NK-92 (cell line): ENCODE measurements around the gene STYX.
A peak's percentile ranks its signal among the peaks of the same experiment; 100 is the strongest.

Source experiments
- DNase-seq: peaks from one replicate; lab custom pipeline; 2025; ENCODE audit not compliant: unreplicated experiment; lab: John Stamatoyannopoulos, UW

STYX gene

DNA sequence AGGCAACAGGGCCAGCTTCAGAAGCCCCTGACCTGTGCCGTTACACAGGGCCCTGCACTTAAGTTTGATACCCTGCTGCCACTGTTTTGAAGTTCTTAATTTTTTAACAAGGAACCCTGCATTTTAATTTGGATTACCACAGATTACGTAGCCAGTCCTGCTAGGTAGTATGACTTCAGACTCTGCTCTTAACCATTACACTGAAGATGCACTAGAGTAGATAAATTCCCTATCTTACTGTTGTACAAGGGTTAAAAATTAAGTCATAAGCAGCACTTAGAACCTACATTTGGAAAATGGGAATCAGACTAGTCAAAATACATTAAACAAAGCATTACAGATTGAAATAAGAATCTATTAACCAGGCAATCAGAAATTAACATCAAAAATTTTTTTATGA is 59.2 kb downstream of the STYX start:
- no peak for DNase-seq

DNA sequence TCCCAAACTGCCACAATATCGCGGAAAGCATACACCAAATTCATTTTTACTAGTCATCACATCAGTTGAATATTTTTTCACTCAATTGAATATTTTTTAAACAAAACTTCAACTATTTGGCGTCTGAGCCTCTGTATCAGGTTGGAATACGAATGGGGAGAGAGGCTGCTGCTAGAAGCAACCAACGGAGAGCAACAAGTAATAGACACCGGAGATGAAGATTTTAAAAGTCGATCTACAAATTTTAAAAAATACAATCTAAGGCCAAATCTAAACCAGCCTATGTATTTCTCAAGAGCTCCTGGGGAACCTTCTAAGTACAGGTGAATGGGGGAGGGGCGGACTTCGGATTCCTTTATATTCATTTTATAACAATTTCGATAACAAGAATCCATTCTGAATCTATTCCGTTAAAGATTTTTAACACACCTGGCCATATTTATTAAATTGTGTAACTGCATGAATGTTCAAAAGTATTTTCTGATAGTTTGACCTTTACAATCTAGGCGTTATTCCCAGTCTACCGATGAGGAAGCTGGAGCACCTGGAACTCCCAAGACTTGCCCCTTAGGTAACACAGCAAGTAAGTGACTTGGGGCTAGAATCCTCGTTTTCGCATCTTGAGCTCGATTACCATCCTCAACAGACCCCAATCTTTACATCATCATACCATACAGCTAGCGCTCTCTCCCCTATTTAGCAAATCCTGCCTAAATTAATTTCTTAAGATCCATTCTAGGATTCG is 60.2 kb downstream of the STYX start:
- no peak for DNase-seq

DNA sequence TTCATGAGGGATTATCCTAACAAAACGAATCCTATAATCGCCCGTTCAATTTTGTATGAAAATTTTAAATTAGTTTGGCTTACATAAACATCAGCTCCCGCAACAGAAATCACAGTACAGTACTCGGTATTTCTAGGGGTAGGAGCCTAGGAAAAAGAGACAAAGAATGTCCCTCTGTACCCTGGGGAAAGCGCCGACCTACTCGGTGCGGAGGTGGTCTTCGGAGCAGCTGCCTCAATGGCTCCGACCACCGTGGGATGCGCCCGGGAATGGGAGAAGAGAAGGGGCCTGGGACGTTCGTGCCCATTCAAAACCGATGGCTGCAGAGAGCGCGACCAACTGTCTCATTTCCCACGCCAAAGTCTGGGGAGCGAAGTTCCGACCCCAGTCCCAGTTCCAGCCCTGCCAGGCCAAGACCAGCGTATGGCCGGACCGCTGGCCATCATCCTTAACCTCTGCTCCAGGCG is 60.8 kb downstream of the STYX start:
- DNase-seq: no peak

DNA sequence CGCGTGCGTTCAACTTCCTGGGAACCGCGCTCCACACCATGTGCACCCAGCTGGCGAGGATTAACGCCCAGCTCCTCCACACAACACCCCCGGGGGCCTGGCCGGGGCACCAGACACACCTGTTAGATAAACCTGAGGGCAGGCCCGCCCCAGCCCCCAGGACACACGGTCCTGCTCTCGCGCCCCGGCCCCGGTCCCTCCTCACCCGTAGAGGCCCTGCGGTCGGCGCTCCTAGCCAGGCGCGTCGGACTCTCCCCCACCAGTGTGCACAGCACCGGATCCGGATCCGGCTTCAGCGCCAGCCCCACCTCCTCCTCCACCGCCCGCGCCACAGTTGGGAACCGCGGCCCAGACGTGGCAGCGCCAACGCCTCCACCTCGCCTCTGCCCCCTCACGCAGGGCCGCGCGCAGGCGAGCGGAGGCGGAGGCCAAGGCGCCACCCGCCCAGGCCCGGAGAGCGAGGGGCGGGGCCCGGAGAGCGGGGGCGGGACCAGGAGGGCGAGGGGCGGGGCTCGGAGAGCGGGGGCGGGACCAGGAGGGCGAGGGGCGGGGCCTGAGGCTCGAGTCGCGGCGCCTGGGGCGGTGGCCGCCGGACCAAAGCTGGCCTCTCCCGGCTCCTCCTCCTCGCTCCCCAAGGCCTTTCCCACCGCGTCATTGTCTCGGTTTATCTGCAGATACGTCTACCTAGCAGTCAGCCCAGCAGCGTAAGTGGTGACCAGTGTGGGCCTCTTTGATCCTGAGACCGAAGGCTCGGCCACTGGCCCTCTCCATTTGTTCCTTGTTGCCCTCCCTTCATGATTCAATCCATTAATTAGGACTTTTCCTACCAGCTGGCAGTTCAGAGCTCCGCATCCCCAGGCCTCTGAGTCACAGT is 61.5 kb downstream of the STYX start, which contains the start of gene GNPNAT1:
Gene GNPNAT1 (minus strand): TSS at position 385 of the 874 bp plus-strand sequence. CDS start 6,957 bp downstream, outside the sequence.
- peak; percentile 51 for DNase-seq

DNA sequence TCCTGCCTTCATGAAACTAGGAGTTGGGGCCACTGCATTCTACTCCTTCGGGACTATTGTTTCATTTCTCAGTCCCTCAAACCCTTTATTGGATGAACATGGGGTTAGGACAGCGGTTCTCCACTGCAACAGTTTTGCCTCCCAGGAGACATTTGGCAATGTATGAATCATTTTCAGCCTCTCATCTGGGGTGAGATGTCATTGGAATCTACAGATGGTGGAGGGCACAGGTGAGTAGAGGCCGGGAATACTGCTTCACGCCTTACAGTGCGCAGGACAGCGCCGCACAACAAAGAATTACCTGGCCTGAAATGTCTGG is 62.1 kb downstream of the STYX start:
- DNase-seq: no peak

DNA sequence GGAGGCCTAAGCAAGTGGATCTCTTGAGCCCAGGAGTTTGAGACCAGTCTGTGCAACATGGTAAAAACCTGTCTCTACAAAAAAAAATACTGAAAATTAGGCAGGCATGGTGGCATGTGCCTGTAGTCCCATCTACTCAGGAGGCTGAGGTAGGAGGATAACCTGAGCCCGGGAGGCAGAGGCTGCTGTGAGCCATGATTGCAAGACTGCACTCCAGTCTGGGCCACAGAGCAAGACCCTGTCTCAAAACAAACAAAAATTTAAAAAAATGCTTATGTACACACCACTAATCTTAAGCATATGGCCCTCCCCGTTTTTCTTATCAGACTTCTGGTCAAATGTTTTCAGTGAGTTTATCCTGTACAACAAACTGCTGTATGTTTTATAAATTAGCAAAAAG is 63.1 kb downstream of the STYX start:
- DNase-seq: no peak

DNA sequence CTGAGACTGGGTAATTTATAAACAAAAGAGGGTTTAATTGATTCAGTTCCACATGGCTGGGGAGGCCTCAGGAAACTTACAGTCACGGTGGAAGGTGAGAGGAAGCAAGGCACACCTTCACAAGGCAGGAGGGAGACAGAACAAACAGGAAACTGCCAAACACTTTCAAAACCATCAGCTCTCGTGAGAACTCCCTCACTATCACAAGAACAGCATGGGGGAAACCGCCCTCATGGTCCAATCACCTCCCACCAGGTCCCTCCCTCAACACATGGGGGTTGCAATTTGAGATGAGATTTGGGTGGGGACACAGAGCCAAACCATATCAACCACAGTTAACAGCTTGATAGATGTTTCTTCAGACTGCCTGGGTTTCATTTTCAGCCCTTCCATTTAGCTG is 67.7 kb downstream of the STYX start:
- no peak for DNase-seq

DNA sequence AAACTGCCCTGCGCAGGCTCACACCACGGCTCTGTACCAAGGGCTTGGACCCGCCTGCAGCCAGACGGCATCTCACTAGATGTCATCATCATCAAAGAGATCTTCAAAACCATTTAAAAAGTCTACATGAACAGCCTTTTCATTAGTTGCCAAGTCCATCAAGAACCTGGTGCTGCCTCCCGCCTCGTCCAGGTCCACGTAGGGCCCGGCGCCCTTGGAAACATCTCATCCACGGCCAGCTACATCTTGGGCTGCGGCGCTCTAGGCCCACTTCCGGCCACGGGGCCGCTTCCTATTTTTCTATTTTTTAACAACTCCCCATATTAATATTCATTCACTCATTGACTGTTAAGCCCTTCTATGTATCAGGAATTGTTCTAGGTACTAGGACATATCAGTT is 68.9 kb downstream of the STYX start:
- DNase-seq: no peak

DNA sequence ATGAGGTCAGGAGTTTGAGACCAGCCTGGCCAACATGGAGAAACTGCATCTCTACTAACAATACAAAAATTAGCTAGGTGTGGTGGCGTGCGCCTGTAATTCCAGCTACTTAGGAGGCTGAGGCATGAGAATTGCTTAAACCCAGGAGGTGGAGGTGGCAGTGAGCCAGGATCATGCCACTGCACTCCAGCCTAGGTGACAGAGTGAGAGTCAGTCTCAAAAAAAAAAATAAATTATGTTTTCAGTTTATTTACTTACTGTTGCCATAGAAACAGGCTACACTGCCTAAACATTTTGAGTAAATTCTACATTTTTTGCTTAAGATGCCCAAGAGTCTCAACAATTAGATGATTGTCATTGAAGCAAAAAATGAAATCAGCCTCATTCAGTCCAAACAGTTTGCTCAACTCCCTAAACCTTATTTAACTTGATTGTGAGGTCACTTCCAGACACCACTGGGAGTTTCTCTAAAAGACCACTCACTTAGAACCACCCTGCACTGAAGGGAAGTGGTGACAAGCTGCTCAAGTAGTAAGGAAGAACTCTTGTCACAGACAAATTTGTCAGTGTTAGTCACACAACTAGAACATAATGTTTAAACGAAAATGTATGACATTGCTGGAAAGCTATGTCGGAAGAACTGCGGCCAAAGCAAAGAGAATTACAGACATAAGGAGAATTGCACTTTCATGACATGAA is 71.2 kb downstream of the STYX start:
- DNase-seq: no peak

DNA sequence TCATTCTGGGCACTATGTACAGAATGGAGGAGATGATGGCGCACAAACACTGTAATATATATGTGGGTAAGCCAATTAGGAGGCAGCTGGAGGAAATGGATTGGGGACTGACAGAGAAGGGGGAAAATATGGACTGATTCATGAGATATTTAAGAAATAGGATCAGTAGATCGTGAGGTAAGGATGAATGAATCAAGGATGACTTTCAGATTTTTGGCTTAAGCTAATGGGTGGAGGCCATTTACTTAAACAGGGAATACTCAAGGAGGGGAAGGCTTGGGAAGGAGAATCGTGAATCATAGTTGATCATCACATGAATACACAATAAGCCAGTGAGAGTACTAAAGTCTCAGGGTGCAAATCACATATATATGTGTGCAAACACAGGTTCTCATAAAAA is 72.6 kb downstream of the STYX start:
- DNase-seq: no peak

DNA sequence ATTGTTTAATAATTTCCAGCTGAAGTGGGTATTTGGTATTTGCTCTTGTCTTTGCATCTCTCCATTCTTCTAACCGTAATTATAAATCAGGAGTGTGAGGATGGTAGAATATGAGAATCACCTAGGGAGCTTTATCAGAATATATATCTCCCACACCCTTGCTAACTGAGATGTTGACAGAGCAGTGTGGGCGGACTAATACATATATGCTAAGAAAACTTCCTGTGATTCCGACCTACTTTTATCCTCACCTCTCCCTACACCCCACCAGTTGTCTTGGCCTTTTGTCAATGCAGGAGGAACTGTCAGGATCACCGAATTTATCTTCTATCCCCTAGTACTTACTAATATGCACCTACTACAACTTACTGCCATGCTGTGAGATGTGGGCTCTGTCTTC is 76.1 kb downstream of the STYX start:
- no peak for DNase-seq

DNA sequence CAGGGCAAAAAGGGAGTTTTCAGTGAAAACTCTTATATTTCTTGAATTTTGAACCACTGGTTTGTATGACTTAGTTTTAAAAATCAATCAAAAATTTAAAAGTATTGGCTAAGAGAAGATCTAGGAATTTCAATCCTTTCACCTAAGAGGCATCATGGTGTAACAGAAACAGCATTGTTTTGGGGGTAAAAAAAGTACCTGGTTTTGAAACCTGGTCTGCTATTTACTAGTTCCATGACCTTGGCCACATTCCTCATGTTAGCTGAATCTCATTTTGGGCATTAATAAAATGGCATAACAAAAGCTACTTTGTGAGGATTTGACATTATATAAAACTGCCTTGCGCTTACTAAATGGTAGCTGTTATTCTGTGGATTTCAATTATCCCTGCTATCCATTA is 78.1 kb downstream of the STYX start:
- DNase-seq: no peak

DNA sequence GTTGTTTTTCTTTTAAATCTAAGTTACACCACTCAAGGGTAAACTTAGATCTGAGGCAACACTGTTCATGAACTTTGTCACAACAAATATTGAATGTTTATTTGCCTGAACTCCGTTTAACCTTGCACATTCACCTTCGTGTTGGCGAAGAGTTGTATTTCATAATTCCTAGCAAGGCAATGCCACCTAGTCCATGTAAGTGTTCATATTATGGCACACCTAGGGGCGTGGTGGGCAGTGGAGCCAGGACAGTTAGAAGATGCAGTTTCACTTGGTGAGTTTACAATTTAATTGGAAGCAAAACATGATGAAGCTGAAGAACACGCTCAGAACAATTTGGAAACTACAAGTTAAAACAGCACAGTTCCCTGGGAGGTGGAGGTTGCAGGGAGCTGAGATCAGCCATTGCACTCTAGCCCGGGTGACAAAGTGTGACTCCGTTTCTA is 91.9 kb downstream of the STYX start:
- DNase-seq: no peak

DNA sequence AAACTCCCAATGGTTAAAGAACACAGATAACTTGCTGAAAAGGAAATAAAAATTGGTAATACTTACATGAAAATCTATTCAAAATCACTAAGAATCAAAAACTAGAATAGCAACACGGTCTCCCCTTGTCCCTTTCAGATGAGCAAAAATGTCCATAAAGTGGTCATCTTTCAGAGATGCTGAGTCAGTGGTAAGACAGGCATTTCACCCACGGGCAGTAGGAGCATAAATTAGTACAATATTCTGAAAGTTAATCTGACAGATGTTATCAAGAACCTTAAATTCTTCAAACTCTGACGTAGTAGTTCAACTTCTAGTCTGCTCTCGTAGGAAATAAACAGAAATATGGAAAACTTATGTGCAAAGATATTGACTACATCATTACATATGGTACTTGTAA is 94.5 kb downstream of the STYX start:
- no peak for DNase-seq
